Fibroblast of villous mesenchyme (primary cell): ENCODE data around the gene MAS1. TPM values are rescaled to one million over a fixed set of nuclear protein-coding genes. Genes with fewer than 3 reads are reported as not detected.
A peak's percentile ranks its signal among the peaks of the same experiment; 100 is the strongest.

Source experiments
- DNase-seq: peaks from one replicate; pipeline ENCODE4 v3.0.0-alpha.2; 2010; ENCODE audit warnings: low read depth
- H3K4me3 ChIP-seq: 2 replicates; pipeline ENCODE4 v1.5.1; 2011; ENCODE audit warnings: low read depth, mild to moderate bottlenecking, low read length
- total RNA-seq: library from RNA; depleted of rRNA; stranded (reverse); fragments of >200 nt; gene quantifications from 2 replicates; pipeline ENCODE4 v1.2.3, GENCODE V29; 2012
- TF ChIP-seq, protein P1 (sequence below): IDR thresholded peaks from 2 replicates; pipeline ENCODE4 v1.5.1; 2012; ENCODE audit warnings: low read depth, mild to moderate bottlenecking, low read length; ENCODE audit not compliant: insufficient read depth

MAS1 gene
- total RNA-seq, 1 donor = not detected

DNA sequence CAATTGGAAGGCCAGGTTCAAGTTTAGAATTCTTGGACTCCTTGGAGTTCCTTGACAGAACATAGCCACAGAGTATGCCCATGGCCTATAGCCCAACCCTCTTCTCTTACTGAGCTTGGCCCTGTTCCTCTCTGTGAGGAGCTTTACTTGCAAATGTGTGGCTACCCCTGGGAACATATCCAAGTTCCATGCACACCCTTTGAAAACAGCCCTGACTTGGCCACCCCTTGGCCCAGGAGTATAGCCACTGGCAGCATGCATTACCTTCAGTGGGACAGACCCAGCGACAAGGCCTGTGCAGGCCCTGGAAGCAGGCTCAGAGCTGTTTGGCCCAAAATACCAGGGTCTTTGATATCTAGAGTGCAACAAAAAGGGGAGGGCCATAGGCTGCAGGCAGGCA lies 19.5 kb upstream of the MAS1 start:
- H3K4me3 ChIP-seq = no peak overlapping the region
- no peak for DNase-seq
- TF ChIP-seq, protein P1, sequence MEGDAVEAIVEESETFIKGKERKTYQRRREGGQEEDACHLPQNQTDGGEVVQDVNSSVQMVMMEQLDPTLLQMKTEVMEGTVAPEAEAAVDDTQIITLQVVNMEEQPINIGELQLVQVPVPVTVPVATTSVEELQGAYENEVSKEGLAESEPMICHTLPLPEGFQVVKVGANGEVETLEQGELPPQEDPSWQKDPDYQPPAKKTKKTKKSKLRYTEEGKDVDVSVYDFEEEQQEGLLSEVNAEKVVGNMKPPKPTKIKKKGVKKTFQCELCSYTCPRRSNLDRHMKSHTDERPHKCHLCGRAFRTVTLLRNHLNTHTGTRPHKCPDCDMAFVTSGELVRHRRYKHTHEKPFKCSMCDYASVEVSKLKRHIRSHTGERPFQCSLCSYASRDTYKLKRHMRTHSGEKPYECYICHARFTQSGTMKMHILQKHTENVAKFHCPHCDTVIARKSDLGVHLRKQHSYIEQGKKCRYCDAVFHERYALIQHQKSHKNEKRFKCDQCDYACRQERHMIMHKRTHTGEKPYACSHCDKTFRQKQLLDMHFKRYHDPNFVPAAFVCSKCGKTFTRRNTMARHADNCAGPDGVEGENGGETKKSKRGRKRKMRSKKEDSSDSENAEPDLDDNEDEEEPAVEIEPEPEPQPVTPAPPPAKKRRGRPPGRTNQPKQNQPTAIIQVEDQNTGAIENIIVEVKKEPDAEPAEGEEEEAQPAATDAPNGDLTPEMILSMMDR = no peak

DNA sequence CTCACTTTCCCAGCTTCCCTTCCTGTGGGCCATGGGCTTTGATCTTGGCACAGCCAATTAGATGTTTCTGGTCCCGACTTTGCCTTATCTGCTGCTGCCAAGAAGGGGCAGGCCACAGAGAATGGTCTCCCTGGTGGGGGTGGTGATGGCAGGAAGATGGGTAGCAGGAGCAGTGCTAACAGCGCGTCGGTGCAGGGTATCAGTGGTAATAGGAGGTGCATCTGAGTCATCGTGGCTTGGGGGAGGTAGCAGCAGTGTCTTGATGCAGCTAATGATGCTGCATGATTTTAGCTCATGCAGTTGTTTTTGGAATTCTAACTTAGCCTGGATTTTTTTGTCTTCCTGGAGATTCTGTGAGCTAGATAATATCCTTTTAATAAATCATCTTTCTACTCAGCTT lies 18.9 kb upstream of the MAS1 start:
- TF ChIP-seq, protein P1 = no peak
- DNase-seq = no peak

DNA sequence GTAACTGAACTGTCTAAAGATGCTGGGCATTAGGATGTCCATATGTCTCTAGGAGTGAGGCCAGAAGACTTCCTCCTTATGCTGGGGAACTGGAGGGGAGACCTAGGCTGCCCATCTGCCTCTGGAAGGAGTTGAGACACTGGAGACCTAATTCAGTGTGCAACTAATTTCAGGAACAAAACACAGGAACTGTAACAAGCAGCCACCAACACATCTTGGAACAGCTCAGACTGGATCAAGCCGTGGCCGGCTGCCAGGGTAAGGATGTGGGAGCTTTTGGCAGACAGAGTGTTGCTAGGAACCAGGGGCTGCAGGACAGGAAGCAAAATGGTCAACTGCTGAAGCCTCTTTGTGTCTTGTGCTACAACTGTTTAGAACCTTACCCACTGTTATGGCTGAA lies 16.4 kb upstream of the MAS1 start:
- DNase-seq = peak; percentile 3

More for the DNA sequence above, 18.9 kb upstream of the MAS1 start:
- H3K4me3 ChIP-seq = no peak overlapping the region

DNA sequence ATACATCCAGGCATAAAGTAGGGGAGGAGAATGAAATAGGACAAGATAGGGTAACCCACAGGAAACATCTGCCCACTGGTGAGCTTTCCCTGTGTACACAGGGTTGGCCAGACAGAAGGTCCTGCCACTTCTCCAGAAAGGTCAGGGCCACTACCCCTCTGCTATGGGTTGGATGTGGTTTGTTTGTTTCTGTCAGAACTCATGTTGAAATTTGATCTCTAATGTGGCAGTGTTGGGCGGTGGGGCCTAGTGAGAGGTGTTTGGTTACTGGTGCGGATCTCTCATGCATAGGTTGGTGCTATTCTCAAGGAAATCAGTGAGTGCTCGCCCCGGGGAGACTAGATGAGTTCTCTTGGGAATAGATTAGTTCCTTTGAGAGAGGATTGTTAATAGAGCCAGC lies 15.6 kb upstream of the MAS1 start:
- TF ChIP-seq, protein P1 = no peak
- DNase-seq = no peak
- no peak overlapping the region for H3K4me3 ChIP-seq

More for the DNA sequence above, 16.4 kb upstream of the MAS1 start:
- TF ChIP-seq, protein P1 = no peak
- H3K4me3 ChIP-seq = no peak overlapping the region

DNA sequence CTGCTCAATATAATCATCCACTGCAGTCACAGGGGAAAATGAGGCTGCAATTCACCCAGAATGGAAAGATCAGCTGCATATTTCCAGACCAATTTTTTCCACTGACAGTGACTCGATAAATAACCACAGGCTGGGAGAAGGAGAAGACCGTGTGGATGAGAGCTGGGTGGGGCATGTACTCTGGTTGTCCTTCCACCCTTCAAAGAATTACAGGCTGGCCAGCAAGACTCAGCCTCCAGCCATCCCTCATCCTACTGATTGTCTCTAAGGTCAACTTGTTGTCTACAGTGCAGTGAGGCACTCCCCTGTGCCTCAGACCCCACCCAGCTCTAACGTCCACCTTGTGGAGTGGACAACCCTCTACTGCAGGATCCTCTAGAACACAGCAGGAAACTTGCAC lies 14.5 kb upstream of the MAS1 start:
- no peak overlapping the region for H3K4me3 ChIP-seq
- DNase-seq = no peak
- TF ChIP-seq, protein P1 = no peak

DNA sequence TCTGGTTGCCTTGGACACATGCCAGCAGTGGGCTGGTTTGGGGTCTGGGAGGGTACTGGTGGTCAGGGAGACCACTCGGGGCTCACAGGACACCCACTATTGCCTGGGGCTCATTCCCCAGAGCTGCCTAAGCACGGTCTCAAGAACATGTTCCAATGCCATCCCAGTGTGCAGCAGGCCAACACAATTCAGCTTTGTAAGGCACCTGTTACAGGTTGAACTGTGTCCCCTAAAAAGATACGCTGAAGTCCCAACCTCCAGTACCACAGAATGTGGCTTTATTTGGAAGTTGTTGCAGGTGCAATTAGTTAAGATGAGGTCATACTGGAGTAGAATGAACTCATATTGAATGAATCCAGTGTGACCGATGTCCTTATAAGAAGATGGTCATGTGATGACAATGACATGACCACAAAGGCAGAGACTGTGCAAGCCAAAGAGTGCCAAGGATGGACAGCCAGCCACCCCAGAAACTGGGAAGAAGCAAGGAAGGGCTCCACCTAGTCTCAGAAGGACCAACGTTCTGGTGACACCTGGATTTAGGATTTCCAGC lies 13.5 kb upstream of the MAS1 start:
- no peak for DNase-seq

More for the DNA sequence above, 13.5 kb upstream of the MAS1 start:
- TF ChIP-seq, protein P1 = no peak
- no peak overlapping the region for H3K4me3 ChIP-seq
